Panc1 (cell line): ENCODE results near the gene ANXA3. TPM values are rescaled to one million over a fixed set of nuclear protein-coding genes. Genes with fewer than 3 reads are reported as not detected.

Source experiments
- ATAC-seq: fragments of 200-7000 bp; cut with Tn5 transposase; 2 replicates; pipeline ENCODE4 v1.9.1; 2020; ENCODE audit warnings: mild to moderate bottlenecking, moderate library complexity
- BruUV-seq: library from RNA; stranded (reverse); fragments of 400-500 nt; replicated peaks from 2 replicates; lab custom pipeline; 2021; lab: Mats Ljungman, UMichigan
- CTCF ChIA-PET: fragments of 300-600 bp; sonication (Branson Sonifier 250); formaldehyde crosslinking; loops from one replicate; lab custom pipeline; 2022; ENCODE audit warnings: antibody characterized with exemption; lab: Charles Lee
- POLR2A ChIA-PET: fragments of 300-600 bp; sonication (Branson Sonifier 250); formaldehyde crosslinking; loops from one replicate; lab custom pipeline; 2022; ENCODE audit warnings: antibody characterized with exemption; lab: Charles Lee
- DNase-seq: peaks from one replicate; pipeline ENCODE4 v3.0.0-alpha.2; 2010; ENCODE audit warnings: low read depth, low spot score
- H3K27ac ChIP-seq: 2 replicates; pipeline ENCODE4 v1.5.1; 2011; ENCODE audit warnings: mild to moderate bottlenecking, low read length, inconsistent platforms
- H3K27me3 ChIP-seq: fragments of 200-500 bp; sonication (Bioruptor generic); 2 replicates; pipeline ENCODE4 v1.6.0; 2014; ENCODE audit warnings: low read length, inconsistent platforms; ENCODE audit not compliant: control insufficient read depth, insufficient read depth
- H3K36me3 ChIP-seq: fragments of 200-500 bp; sonication (Bioruptor generic); 2 replicates; pipeline ENCODE4 v1.5.1; 2014; ENCODE audit warnings: inconsistent platforms, mild to moderate bottlenecking, low read length, moderate library complexity; ENCODE audit not compliant: control insufficient read depth, insufficient read depth
- H3K4me1 ChIP-seq: 2 replicates; pipeline ENCODE4 v1.5.1; 2011; ENCODE audit warnings: inconsistent platforms, mild to moderate bottlenecking, low read length, moderate library complexity; ENCODE audit not compliant: control insufficient read depth, insufficient read depth
- H3K4me3 ChIP-seq, 2 experiments: 2 replicates each; pipeline ENCODE4 v1.5.1; 2011 to 2012; ENCODE audit warnings: low read depth in 2 of 2, low read length in 2 of 2, mild to moderate bottlenecking in 2 of 2, inconsistent platforms in 1 of 2, moderate library complexity in 1 of 2
- H3K9me3 ChIP-seq: fragments of 200-500 bp; sonication (Bioruptor generic); 2 replicates; pipeline ENCODE4 v1.5.1; 2014; ENCODE audit warnings: low read depth, mild to moderate bottlenecking, inconsistent platforms, low read length, moderate library complexity; ENCODE audit not compliant: control insufficient read depth, insufficient read depth
- POLR2AphosphoS5 ChIP-seq: IDR thresholded peaks from 2 replicates; pipeline ENCODE4 v1.6.1; 2012; ENCODE audit warnings: mild to moderate bottlenecking, low read depth, low read length, moderate library complexity
- REST ChIP-seq, 2 experiments: IDR thresholded peaks; 2 replicates each; pipeline ENCODE4 v1.6.1; 2011 to 2012; ENCODE audit warnings: low read depth in 2 of 2, control low read depth in 1 of 2, low read length in 1 of 2, mild to moderate bottlenecking in 1 of 2, moderate library complexity in 1 of 2; ENCODE audit not compliant: insufficient read depth in 1 of 2
- SIN3A ChIP-seq: IDR thresholded peaks from 2 replicates; pipeline ENCODE4 v1.6.1; 2012; ENCODE audit warnings: low read depth, mild to moderate bottlenecking, low read length, moderate library complexity, borderline replicate concordance; ENCODE audit not compliant: insufficient read depth
- TCF7L2 ChIP-seq: IDR thresholded peaks from 2 replicates; pipeline ENCODE4 v1.6.1; 2011; ENCODE audit warnings: mild to moderate bottlenecking, low read depth, low read length, inconsistent platforms
- in situ Hi-C: cut with HindIII; loops from 2 replicates; pipeline ENCODE4 v1.10.0; 2016; ENCODE audit warnings: low sequenced_read_pairs, low pct_unique_long_range_greater_than_20kb
- intact Hi-C: fragments of 100-400 bp; cut with micrococcal nuclease; formaldehyde crosslinking; loops from one replicate; pipeline ENCODE4 v1.10.0; 2022; ENCODE audit not compliant: unreplicated experiment
- total RNA-seq: library from RNA; stranded (reverse); gene quantifications from one replicate; pipeline ENCODE4 v1.2.1, GENCODE V29; 2021; ENCODE audit not compliant: unreplicated experiment
- TF ChIP-seq, protein P1 (sequence below): fragments of 450-650 bp; IDR thresholded peaks from 2 replicates; pipeline ENCODE4 v1.5.1; 2017; ENCODE audit warnings: mild to moderate bottlenecking

The ANXA3 gene
- total RNA-seq, 1 experiment from 2014 or later = 1.5 TPM

DNA sequence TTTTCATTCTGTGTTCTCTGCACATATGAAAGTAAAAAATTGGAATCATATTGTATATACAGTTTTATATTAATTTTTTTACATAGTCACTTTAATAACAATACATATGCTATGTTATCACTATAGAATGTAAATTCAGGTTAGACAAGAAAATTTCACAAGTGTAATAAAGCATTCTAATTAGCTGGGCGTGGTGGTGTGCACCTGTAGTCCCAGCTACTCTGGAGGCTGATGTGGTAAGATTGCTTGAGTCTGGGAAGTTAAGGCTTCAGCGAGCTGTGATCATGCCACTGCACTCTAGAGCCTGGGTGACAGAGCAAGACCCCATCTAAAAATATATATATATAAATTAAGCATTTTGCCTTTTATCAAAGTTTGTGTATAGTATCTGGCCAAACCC is 95.7 kb downstream of the ANXA3 start:
- no peaks in the 10 kb centered on the region for H3K9me3 ChIP-seq
- DNase-seq (no peak), ATAC-seq (no peak)
- no TSS peak for BruUV-seq
- H3K4me1 ChIP-seq = no peaks in the 10 kb centered on the region; the same call in 1 of the 2 replicates
- POLR2A ChIA-PET = no interaction called here
- CTCF ChIA-PET = no interaction called here
- no peaks in the 10 kb centered on the region for H3K27me3 ChIP-seq
- TF ChIP-seq REST (IDR thresholded peaks at IDR 0.05; ENCODE audit: insufficient read depth in 1 of 2, low read depth in 2 of 2, low read length in 1 of 2) (no peak), POLR2AphosphoS5 (no peak), SIN3A (no peak), TCF7L2 (no peak)
- TF ChIP-seq, protein P1, sequence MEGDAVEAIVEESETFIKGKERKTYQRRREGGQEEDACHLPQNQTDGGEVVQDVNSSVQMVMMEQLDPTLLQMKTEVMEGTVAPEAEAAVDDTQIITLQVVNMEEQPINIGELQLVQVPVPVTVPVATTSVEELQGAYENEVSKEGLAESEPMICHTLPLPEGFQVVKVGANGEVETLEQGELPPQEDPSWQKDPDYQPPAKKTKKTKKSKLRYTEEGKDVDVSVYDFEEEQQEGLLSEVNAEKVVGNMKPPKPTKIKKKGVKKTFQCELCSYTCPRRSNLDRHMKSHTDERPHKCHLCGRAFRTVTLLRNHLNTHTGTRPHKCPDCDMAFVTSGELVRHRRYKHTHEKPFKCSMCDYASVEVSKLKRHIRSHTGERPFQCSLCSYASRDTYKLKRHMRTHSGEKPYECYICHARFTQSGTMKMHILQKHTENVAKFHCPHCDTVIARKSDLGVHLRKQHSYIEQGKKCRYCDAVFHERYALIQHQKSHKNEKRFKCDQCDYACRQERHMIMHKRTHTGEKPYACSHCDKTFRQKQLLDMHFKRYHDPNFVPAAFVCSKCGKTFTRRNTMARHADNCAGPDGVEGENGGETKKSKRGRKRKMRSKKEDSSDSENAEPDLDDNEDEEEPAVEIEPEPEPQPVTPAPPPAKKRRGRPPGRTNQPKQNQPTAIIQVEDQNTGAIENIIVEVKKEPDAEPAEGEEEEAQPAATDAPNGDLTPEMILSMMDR = no peak
- in situ Hi-C loops (no loop called here), intact Hi-C loops (no loop called here)
- H3K36me3 ChIP-seq = no peaks in the 10 kb centered on the region
- no peak overlapping the region for H3K4me3 ChIP-seq
- no peak overlapping the region for H3K27ac ChIP-seq

GRCh38 chr4:78648640-78649363 is 97.2 kb downstream of the ANXA3 start:
- TF ChIP-seq, protein P1 = no peak
- no peak for TF ChIP-seq SIN3A
- TF ChIP-seq TCF7L2 = no peak
- TF ChIP-seq POLR2AphosphoS5 = no peak
- no peak for TF ChIP-seq REST (IDR thresholded peaks at IDR 0.05; ENCODE audit: insufficient read depth in 1 of 2, low read depth in 2 of 2, low read length in 1 of 2)
- DNase-seq = no peak
- intact Hi-C loops = no loop called here
- ChIA-PET POLR2A (no interaction called here), CTCF (no interaction called here)
- Histone ChIP-seq H3K4me1 (no peaks in the 10 kb centered on the region; the same call in 1 of the 2 replicates), H3K36me3 (no peaks in the 10 kb centered on the region), H3K9me3 (no peaks in the 10 kb centered on the region), H3K27me3 (no peaks in the 10 kb centered on the region), H3K4me3 (no peak overlapping the region), H3K27ac (no peak overlapping the region)
- no peak for ATAC-seq
- no TSS peak for BruUV-seq
- in situ Hi-C loops = no loop called here
